HEK293 (cell line): ENCODE data around the gene HIVEP2.
A peak's percentile ranks its signal among the peaks of the same experiment; 100 is the strongest.

Experiments used
- EGR2 ChIP-seq: fragments of 450-650 bp; formaldehyde crosslinking; IDR thresholded peaks from 2 replicates; pipeline ENCODE4 v1.5.1; 2016; ENCODE audit warnings: low read depth, missing biosample characterization, missing genetic modification characterization
- GFI1B ChIP-seq: fragments of 450-650 bp; formaldehyde crosslinking; IDR thresholded peaks from 2 replicates; pipeline ENCODE4 v1.5.1; 2016; ENCODE audit warnings: missing biosample characterization, missing genetic modification characterization
- GLI4 ChIP-seq: fragments of 450-650 bp; formaldehyde crosslinking; IDR thresholded peaks from 2 replicates; pipeline ENCODE4 v1.5.1; 2016; ENCODE audit warnings: missing biosample characterization, missing genetic modification characterization
- GLIS2 ChIP-seq: fragments of 450-650 bp; formaldehyde crosslinking; IDR thresholded peaks from 2 replicates; pipeline ENCODE4 v1.5.1; 2016; ENCODE audit warnings: missing biosample characterization, missing genetic modification characterization
- HOXA7 ChIP-seq: sonication (generic); formaldehyde crosslinking; IDR thresholded peaks from 2 replicates; pipeline ENCODE4 v1.8.1; 2022; ENCODE audit warnings: missing genetic modification reagents, borderline replicate concordance
- HOXC10 ChIP-seq: sonication (generic); formaldehyde crosslinking; IDR thresholded peaks from 2 replicates; pipeline ENCODE4 v1.8.1; 2023; ENCODE audit warnings: mild to moderate bottlenecking, missing genetic modification reagents
- INSM2 ChIP-seq: fragments of 450-650 bp; formaldehyde crosslinking; IDR thresholded peaks from 2 replicates; pipeline ENCODE4 v1.5.1; 2016; ENCODE audit warnings: missing biosample characterization, missing genetic modification characterization
- KLF1 ChIP-seq: fragments of 450-650 bp; formaldehyde crosslinking; IDR thresholded peaks from 2 replicates; pipeline ENCODE4 v1.5.1; 2016; ENCODE audit warnings: missing biosample characterization, missing genetic modification characterization
- KLF8 ChIP-seq: fragments of 450-650 bp; formaldehyde crosslinking; IDR thresholded peaks from 2 replicates; pipeline ENCODE4 v1.5.1; 2016; ENCODE audit warnings: missing biosample characterization, missing genetic modification characterization
- RBAK ChIP-seq: fragments of 450-650 bp; formaldehyde crosslinking; IDR thresholded peaks from 2 replicates; pipeline ENCODE4 v1.5.1; 2016; ENCODE audit warnings: missing biosample characterization, missing genetic modification characterization
- SP2 ChIP-seq: fragments of 450-650 bp; formaldehyde crosslinking; IDR thresholded peaks from 2 replicates; pipeline ENCODE4 v1.5.1; 2016; ENCODE audit warnings: missing biosample characterization, missing genetic modification characterization
- SP3 ChIP-seq: fragments of 450-650 bp; formaldehyde crosslinking; IDR thresholded peaks from 2 replicates; pipeline ENCODE4 v1.5.1; 2016; ENCODE audit warnings: missing biosample characterization, missing genetic modification characterization
- YY1 ChIP-seq: fragments of 450-650 bp; formaldehyde crosslinking; IDR thresholded peaks from 2 replicates; pipeline ENCODE4 v1.5.1; 2018; ENCODE audit warnings: missing biosample characterization, missing genetic modification characterization
- ZBTB17 ChIP-seq: fragments of 450-650 bp; formaldehyde crosslinking; IDR thresholded peaks from 2 replicates; pipeline ENCODE4 v1.5.1; 2016; ENCODE audit warnings: missing biosample characterization, missing genetic modification characterization
- ZBTB48 ChIP-seq: fragments of 450-650 bp; formaldehyde crosslinking; IDR thresholded peaks from 2 replicates; pipeline ENCODE4 v1.5.1; 2016; ENCODE audit warnings: missing biosample characterization, missing genetic modification characterization
- ZBTB7A ChIP-seq: fragments of 450-650 bp; formaldehyde crosslinking; IDR thresholded peaks from 2 replicates; pipeline ENCODE4 v1.5.1; 2016; ENCODE audit warnings: low read depth, missing biosample characterization, missing genetic modification characterization
- ZBTB8A ChIP-seq: fragments of 450-650 bp; formaldehyde crosslinking; IDR thresholded peaks from 2 replicates; pipeline ENCODE4 v1.5.1; 2016; ENCODE audit warnings: missing biosample characterization, missing genetic modification characterization
- ZEB2 ChIP-seq: fragments of 450-650 bp; formaldehyde crosslinking; IDR thresholded peaks from 2 replicates; pipeline ENCODE4 v1.5.1; 2016; ENCODE audit warnings: missing biosample characterization, missing genetic modification characterization
- ZFHX2 ChIP-seq: fragments of 450-650 bp; formaldehyde crosslinking; conservative IDR thresholded peaks from 2 replicates; pipeline ENCODE4 v1.5.1; 2016; ENCODE audit warnings: missing biosample characterization, missing genetic modification characterization
- ZIC2 ChIP-seq: fragments of 450-650 bp; formaldehyde crosslinking; IDR thresholded peaks from 2 replicates; pipeline ENCODE4 v1.5.1; 2016; ENCODE audit warnings: missing biosample characterization, missing genetic modification characterization
- ZNF133 ChIP-seq: fragments of 450-650 bp; formaldehyde crosslinking; IDR thresholded peaks from 2 replicates; pipeline ENCODE4 v1.5.1; 2016; ENCODE audit warnings: missing biosample characterization, missing genetic modification characterization
- ZNF18 ChIP-seq: fragments of 450-650 bp; formaldehyde crosslinking; IDR thresholded peaks from 2 replicates; pipeline ENCODE4 v1.5.1; 2016; ENCODE audit warnings: missing biosample characterization, missing genetic modification characterization
- ZNF19 ChIP-seq: fragments of 450-650 bp; formaldehyde crosslinking; IDR thresholded peaks from 2 replicates; pipeline ENCODE4; 2016; ENCODE audit warnings: missing biosample characterization, missing genetic modification characterization, low read depth
- ZNF214 ChIP-seq: fragments of 450-650 bp; formaldehyde crosslinking; IDR thresholded peaks from 2 replicates; pipeline ENCODE4 v1.5.1; 2017; ENCODE audit warnings: missing biosample characterization, mild to moderate bottlenecking, missing genetic modification characterization, borderline replicate concordance
- ZNF266 ChIP-seq: fragments of 450-650 bp; formaldehyde crosslinking; IDR thresholded peaks from 2 replicates; pipeline ENCODE4 v1.5.1; 2016; ENCODE audit warnings: missing biosample characterization, missing genetic modification characterization, low read depth
- ZNF335 ChIP-seq: fragments of 450-650 bp; formaldehyde crosslinking; conservative IDR thresholded peaks from 2 replicates; pipeline ENCODE4 v1.5.1; 2016; ENCODE audit warnings: missing biosample characterization, missing genetic modification characterization
- ZNF350 ChIP-seq: fragments of 450-650 bp; formaldehyde crosslinking; IDR thresholded peaks from 2 replicates; pipeline ENCODE4 v1.5.0; 2017; ENCODE audit warnings: missing biosample characterization, mild to moderate bottlenecking, missing genetic modification characterization
- ZNF549 ChIP-seq: fragments of 450-650 bp; IDR thresholded peaks from 2 replicates; pipeline ENCODE4 v1.5.1; 2018; ENCODE audit warnings: missing biosample characterization, missing genetic modification characterization, mild to moderate bottlenecking, inconsistent platforms, moderate library complexity
- ZNF621 ChIP-seq: fragments of 450-650 bp; formaldehyde crosslinking; IDR thresholded peaks from 2 replicates; pipeline ENCODE4 v1.5.1; 2017; ENCODE audit warnings: missing biosample characterization, missing genetic modification characterization
- ZNF776 ChIP-seq: fragments of 450-650 bp; formaldehyde crosslinking; IDR thresholded peaks from 2 replicates; pipeline ENCODE4 v1.5.0; 2017; ENCODE audit warnings: missing biosample characterization, missing genetic modification characterization, borderline replicate concordance
- ZNF777 ChIP-seq: fragments of 450-650 bp; formaldehyde crosslinking; IDR thresholded peaks from 2 replicates; pipeline ENCODE4 v1.5.1; 2017; ENCODE audit warnings: missing biosample characterization, missing genetic modification characterization, borderline replicate concordance
- ZXDB ChIP-seq: fragments of 450-650 bp; formaldehyde crosslinking; IDR thresholded peaks from 2 replicates; pipeline ENCODE4 v1.5.1; 2016; ENCODE audit warnings: missing biosample characterization, missing genetic modification characterization
- TF ChIP-seq, protein P1 (sequence below): IDR thresholded peaks from 2 replicates; pipeline ENCODE4 v1.6.1; 2011; ENCODE audit warnings: mild to moderate bottlenecking, low read depth, low read length, borderline replicate concordance
- TF ChIP-seq, protein P2 (sequence below): fragments of 450-650 bp; formaldehyde crosslinking; IDR thresholded peaks from 2 replicates; pipeline ENCODE4 v1.5.0; 2017; ENCODE audit warnings: missing biosample characterization, missing genetic modification characterization, borderline replicate concordance

Gene HIVEP2

DNA sequence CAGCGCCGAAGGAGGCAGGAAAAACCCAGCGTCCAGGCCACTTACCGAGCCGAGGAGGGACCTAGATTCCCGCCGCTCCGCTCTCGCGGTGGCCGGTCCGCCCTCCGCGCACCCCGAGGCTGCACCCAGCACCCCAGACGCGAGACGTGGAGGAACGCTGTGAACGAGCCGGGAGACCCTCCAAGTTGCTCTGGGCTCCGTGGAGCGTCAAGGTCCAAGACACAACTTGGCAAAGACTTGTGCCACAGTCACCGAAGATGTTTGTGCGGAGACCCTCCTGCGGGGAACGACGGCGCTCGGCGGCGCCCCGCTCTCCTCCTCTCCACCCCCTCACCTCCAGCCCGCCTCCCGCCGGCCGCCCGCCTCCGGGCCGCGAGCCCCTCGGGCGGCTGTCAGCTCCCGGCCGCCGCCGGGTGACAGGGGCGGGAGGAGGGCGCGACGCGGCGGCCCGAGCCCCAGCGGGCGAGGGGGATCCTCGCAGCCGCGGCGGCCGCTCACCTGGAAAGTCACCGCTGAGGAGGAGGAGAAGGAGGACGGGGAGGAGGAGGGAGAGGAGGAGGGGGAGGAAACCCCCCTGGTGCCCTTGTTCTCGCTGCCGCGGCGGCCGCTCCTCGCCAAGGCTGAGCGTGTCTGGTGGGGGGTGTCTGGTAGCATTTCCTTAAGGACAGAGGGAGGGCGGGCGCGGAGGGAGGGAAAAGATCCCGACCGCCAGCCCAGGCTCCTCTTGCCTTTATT is 637 bp upstream of the HIVEP2 start (continued):
- TF ChIP-seq, protein P1, sequence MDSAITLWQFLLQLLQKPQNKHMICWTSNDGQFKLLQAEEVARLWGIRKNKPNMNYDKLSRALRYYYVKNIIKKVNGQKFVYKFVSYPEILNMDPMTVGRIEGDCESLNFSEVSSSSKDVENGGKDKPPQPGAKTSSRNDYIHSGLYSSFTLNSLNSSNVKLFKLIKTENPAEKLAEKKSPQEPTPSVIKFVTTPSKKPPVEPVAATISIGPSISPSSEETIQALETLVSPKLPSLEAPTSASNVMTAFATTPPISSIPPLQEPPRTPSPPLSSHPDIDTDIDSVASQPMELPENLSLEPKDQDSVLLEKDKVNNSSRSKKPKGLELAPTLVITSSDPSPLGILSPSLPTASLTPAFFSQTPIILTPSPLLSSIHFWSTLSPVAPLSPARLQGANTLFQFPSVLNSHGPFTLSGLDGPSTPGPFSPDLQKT: no peak
- TF ChIP-seq ZNF18 (tag by site-specific recombination) (no peak), ZXDB (tag by site-specific recombination) (no peak), YY1 (no peak), ZNF776 (no peak), ZIC2 (tag by site-specific recombination) (peak; percentile 60), SP3 (0 out of 2 replicates have a peak, but pooled peaks have one; percentile 41), ZNF266 (tag by site-specific recombination) (no peak), GLI4 (tag by site-specific recombination) (no peak), SP2 (tag by site-specific recombination) (peak; percentile 59), ZNF19 (no peak), HOXC10 (CRISPR knock-in tag) (peak; percentile 91; the same call in 1 of the 2 replicates), ZNF549 (tag by site-specific recombination) (no peak), ZBTB8A (peak; percentile 71; the same call in 1 of the 2 replicates), GLIS2 (tag by site-specific recombination) (peak; percentile 81), RBAK (tag by site-specific recombination) (no peak), HOXA7 (CRISPR knock-in tag) (no peak), GFI1B (no peak), ZFHX2 (tag by site-specific recombination) (no peak; the same call in 1 of the 2 replicates), ZBTB7A (tag by site-specific recombination) (no peak), ZNF214 (tag by site-specific recombination) (no peak), INSM2 (tag by site-specific recombination) (no peak), EGR2 (tag by site-specific recombination) (no peak), ZBTB17 (peak; percentile 14; the same call in 1 of the 2 replicates), KLF1 (tag by site-specific recombination) (no peak; the same call in 1 of the 2 replicates), KLF8 (peak; percentile 8; the same call in 1 of the 2 replicates), ZNF350 (tag by site-specific recombination) (no peak), ZNF777 (0 out of 2 replicates have a peak, but pooled peaks have one; percentile 55), ZNF621 (tag by site-specific recombination) (no peak), ZEB2 (tag by site-specific recombination) (peak; percentile 62; the same call in 1 of the 2 replicates), ZNF335 (tag by site-specific recombination) (peak; percentile 9), ZBTB48 (tag by site-specific recombination) (no peak), ZNF133 (tag by site-specific recombination) (no peak)
- TF ChIP-seq, protein P2, sequence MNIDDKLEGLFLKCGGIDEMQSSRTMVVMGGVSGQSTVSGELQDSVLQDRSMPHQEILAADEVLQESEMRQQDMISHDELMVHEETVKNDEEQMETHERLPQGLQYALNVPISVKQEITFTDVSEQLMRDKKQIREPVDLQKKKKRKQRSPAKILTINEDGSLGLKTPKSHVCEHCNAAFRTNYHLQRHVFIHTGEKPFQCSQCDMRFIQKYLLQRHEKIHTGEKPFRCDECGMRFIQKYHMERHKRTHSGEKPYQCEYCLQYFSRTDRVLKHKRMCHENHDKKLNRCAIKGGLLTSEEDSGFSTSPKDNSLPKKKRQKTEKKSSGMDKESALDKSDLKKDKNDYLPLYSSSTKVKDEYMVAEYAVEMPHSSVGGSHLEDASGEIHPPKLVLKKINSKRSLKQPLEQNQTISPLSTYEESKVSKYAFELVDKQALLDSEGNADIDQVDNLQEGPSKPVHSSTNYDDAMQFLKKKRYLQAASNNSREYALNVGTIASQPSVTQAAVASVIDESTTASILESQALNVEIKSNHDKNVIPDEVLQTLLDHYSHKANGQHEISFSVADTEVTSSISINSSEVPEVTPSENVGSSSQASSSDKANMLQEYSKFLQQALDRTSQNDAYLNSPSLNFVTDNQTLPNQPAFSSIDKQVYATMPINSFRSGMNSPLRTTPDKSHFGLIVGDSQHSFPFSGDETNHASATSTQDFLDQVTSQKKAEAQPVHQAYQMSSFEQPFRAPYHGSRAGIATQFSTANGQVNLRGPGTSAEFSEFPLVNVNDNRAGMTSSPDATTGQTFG (tag by site-specific recombination): no peak
